Neuronal stem cell (in vitro differentiated cells): Measurements from ENCODE around the gene NPBWR2.

Source experiments
- DNase-seq: peaks from one replicate; pipeline ENCODE4 v3.0.0-alpha.2; 2013; ENCODE audit warnings: low spot score
- H2AFZ ChIP-seq: one replicate; pipeline ENCODE4 v1.6.1; 2013; ENCODE audit warnings: mild to moderate bottlenecking, low read length, inconsistent platforms
- H2AK5ac ChIP-seq: 2 replicates; pipeline ENCODE4 v1.6.1; 2013; ENCODE audit warnings: low read depth, mild to moderate bottlenecking, inconsistent platforms, low read length, moderate library complexity, mixed read lengths
- H2BK120ac ChIP-seq: 2 replicates; pipeline ENCODE4 v1.6.1; 2013; ENCODE audit warnings: low read depth, mild to moderate bottlenecking, inconsistent platforms, low read length, moderate library complexity, mixed read lengths
- H2BK12ac ChIP-seq: one replicate; pipeline ENCODE4 v1.6.1; 2013; ENCODE audit warnings: low read length, inconsistent platforms
- H2BK15ac ChIP-seq: 2 replicates; pipeline ENCODE4 v1.6.1; 2013; ENCODE audit warnings: mild to moderate bottlenecking, low read length, inconsistent platforms, mixed read lengths
- H2BK5ac ChIP-seq: one replicate; pipeline ENCODE4 v1.6.1; 2013; ENCODE audit warnings: inconsistent platforms, mild to moderate bottlenecking, low read length, moderate library complexity
- H3K14ac ChIP-seq: one replicate; pipeline ENCODE4 v1.6.1; 2013; ENCODE audit warnings: low read length, inconsistent platforms
- H3K18ac ChIP-seq: 2 replicates; pipeline ENCODE4 v1.6.1; 2013; ENCODE audit warnings: low read length, inconsistent platforms
- H3K23ac ChIP-seq: 2 replicates; pipeline ENCODE4 v1.6.1; 2013; ENCODE audit warnings: low read depth, mild to moderate bottlenecking, mixed read lengths, low read length, inconsistent platforms; ENCODE audit not compliant: poor library complexity
- H3K27ac ChIP-seq: replicated peaks from 3 replicates; pipeline ENCODE4 v1.5.1; 2013; ENCODE audit warnings: low read length, inconsistent platforms
- H3K27me3 ChIP-seq, 3 experiments: 2 replicates each; pipeline ENCODE4 v1.6.1; 2013; ENCODE audit warnings: low read length in 3 of 3, mild to moderate bottlenecking in 2 of 3, inconsistent platforms in 1 of 3, low read depth in 1 of 3, mixed read lengths in 1 of 3, moderate library complexity in 1 of 3; ENCODE audit not compliant: control insufficient read depth in 3 of 3, insufficient read depth in 3 of 3
- H3K36me3 ChIP-seq, 2 donors: replicated peaks in 1 of 2; 2 replicates each; pipeline ENCODE4 v1.6.1; 2013; ENCODE audit warnings: low read length in 2 of 2; ENCODE audit not compliant: control insufficient read depth in 2 of 2, insufficient read depth in 2 of 2
- H3K4ac ChIP-seq: 2 replicates; pipeline ENCODE4 v1.6.1; 2013; ENCODE audit warnings: inconsistent platforms, mild to moderate bottlenecking, low read length, moderate library complexity
- H3K4me1 ChIP-seq, 2 donors: 1 replicate in 1 of 2; 2 replicates in 1 of 2; pipeline ENCODE4 v1.6.1; 2013; ENCODE audit warnings: low read length in 2 of 2, low read depth in 1 of 2; ENCODE audit not compliant: control insufficient read depth in 2 of 2, insufficient read depth in 1 of 2
- H3K4me2 ChIP-seq: one replicate; pipeline ENCODE4 v1.6.1; 2013; ENCODE audit warnings: mild to moderate bottlenecking, low read length, inconsistent platforms; ENCODE audit not compliant: insufficient read depth, poor library complexity, severe bottlenecking
- H3K4me3 ChIP-seq, 2 donors: 2 replicates each; pipeline ENCODE4 v1.5.1; 2013; ENCODE audit warnings: low read length in 2 of 2, mild to moderate bottlenecking in 2 of 2, inconsistent platforms in 1 of 2, moderate library complexity in 1 of 2
- H3K79me1 ChIP-seq: one replicate; pipeline ENCODE4 v1.6.1; 2013; ENCODE audit warnings: low read depth, mild to moderate bottlenecking, inconsistent platforms, low read length, moderate library complexity
- H3K9ac ChIP-seq: one replicate; pipeline ENCODE4 v1.6.1; 2013; ENCODE audit warnings: mild to moderate bottlenecking, low read depth, low read length, inconsistent platforms; ENCODE audit not compliant: poor library complexity
- H3K9me3 ChIP-seq, 2 donors: replicated peaks in 1 of 2; 2 replicates each; pipeline versions ENCODE3 to v1.6.1; 2013; ENCODE audit warnings: low read length in 2 of 2, mild to moderate bottlenecking in 2 of 2, inconsistent platforms in 1 of 2, low read depth in 1 of 2, mixed read lengths in 1 of 2, moderate library complexity in 1 of 2; ENCODE audit not compliant: control insufficient read depth in 2 of 2, insufficient read depth in 1 of 2
- H4K8ac ChIP-seq: one replicate; pipeline ENCODE4 v1.6.1; 2013; ENCODE audit warnings: low read depth, mild to moderate bottlenecking, inconsistent platforms, low read length, moderate library complexity
- H4K91ac ChIP-seq: one replicate; pipeline ENCODE4 v1.6.1; 2013; ENCODE audit warnings: low read length, low read depth, mild to moderate bottlenecking, inconsistent platforms; ENCODE audit not compliant: poor library complexity
- WGBS, 2 donors: extraction: QIAGEN DNeasy Blood & Tissue Kit; methylation state at CpG; one replicate each; pipeline ENCODE4 v1.1.7; 2013; ENCODE audit warnings: missing lambda C conversion rate in 2 of 2, mixed read lengths in 1 of 2; ENCODE audit not compliant: insufficient read length in 2 of 2, insufficient replicate concordance in 1 of 2; ENCODE audit errors: extremely low coverage in 2 of 2; 5-methylcytosine and 5-hydroxymethylcytosine counted together

The NPBWR2 gene

GRCh38 chr20:64100566-64100888, 6.8 kb downstream of the NPBWR2 start:
- H3K79me1 ChIP-seq, result peaks cover 2% of the 10 kb centered on the region
- no peak overlapping the region for H2AK5ac ChIP-seq
- WGBS, 2 donors, result no CpG with 5 or more reads among the region's 4 CpGs

GRCh38 chr20:64099880-64100565, 7.3 kb downstream of the NPBWR2 start:
- Histone ChIP-seq H3K36me3 (no peaks in the 10 kb centered on the region), H2BK12ac (no peak overlapping the region), H3K9ac (no peak overlapping the region), H4K91ac (no peak overlapping the region), H3K4ac (no peak overlapping the region), H2AFZ (no peak overlapping the region), H2AK5ac (no peak overlapping the region), H3K9me3 (peaks cover 0 to 5% of the 10 kb centered on the region in 2 donors), H3K4me3 (no peak overlapping the region), H3K79me1 (peaks cover 2% of the 10 kb centered on the region), H3K4me1 (peaks cover 0 to 3% of the 10 kb centered on the region in 2 donors), H3K4me2 (no peak overlapping the region), H3K27me3 (peaks cover 0 to 65% (median 9%) of the 10 kb centered on the region in 3 experiments), H3K18ac (no peak overlapping the region), H2BK5ac (no peak overlapping the region), H3K27ac (no peak overlapping the region), H4K8ac (peak overlapping the region; percentile 48), H2BK15ac (peak overlapping the region; percentile 43), H2BK120ac (no peak overlapping the region), H3K23ac (no peak overlapping the region), H3K14ac (no peak overlapping the region)
- no peak for DNase-seq
- no CpG with 5 or more reads among the region's 14 CpGs for WGBS, 2 donors

More at GRCh38 chr20:64100566-64100888, 6.8 kb downstream of the NPBWR2 start:
- Histone ChIP-seq H2BK12ac (no peak overlapping the region), H3K4me1 (peaks cover 0 to 3% of the 10 kb centered on the region in 2 donors), H2BK5ac (no peak overlapping the region), H4K91ac (no peak overlapping the region), H3K4ac (no peak overlapping the region), H3K27me3 (peaks cover 0 to 65% (median 9%) of the 10 kb centered on the region in 3 experiments), H2BK120ac (no peak overlapping the region), H3K27ac (no peak overlapping the region), H3K4me2 (no peak overlapping the region), H3K36me3 (no peaks in the 10 kb centered on the region), H3K18ac (no peak overlapping the region), H3K4me3 (no peak overlapping the region), H2BK15ac (no peak overlapping the region), H2AFZ (no peak overlapping the region), H3K14ac (no peak overlapping the region), H3K9me3 (peaks cover 0 to 5% of the 10 kb centered on the region in 2 donors), H4K8ac (peak overlapping the region; percentile 48), H3K9ac (no peak overlapping the region), H3K23ac (no peak overlapping the region)
- DNase-seq, result no peak

DNA sequence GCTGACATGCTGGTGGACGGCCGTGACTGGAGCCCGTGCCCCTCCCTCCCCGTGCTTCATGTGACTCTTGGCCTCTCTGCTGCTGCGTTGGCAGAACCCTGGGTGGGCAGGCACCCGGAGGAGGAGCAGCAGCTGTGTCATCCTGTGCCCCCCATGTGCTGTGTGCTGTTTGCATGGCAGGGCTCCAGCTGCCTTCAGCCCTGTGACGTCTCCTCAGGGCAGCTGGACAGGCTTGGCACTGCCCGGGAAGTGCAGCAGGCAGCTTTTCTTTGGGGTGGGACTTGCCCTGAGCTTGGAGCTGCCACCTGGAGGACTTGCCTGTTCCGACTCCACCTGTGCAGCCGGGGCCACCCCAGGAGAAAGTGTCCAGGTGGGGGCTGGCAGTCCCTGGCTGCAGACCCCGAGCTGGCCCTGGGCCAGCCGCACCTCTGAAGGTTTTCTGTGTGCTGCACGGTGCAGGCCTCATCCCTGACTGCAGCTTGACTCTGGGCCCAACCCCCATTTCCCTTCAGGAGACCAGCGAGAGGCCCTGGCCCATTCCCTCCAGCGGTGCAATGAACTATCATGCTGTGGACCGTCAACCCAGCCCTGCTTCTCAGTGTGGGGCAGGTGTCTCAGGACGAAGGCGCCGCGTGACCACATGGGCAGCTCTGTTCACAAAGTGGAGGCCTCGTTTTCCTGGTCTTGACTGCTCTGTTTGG, 8.1 kb downstream of the NPBWR2 start:
- Histone ChIP-seq H3K18ac (peak overlapping the region; percentile 38), H3K79me1 (no peaks in the 10 kb centered on the region), H2BK15ac (peak overlapping the region; percentile 43), H2BK5ac (no peak overlapping the region), H2BK120ac (no peak overlapping the region), H3K27me3 (peaks cover 0 to 64% (median 9%) of the 10 kb centered on the region in 3 experiments), H3K4me3 (no peak overlapping the region), H2BK12ac (no peak overlapping the region), H3K9me3 (peaks cover 0 to 5% of the 10 kb centered on the region in 2 donors), H3K27ac (no peak overlapping the region), H3K4ac (no peak overlapping the region), H2AFZ (no peak overlapping the region), H3K14ac (no peak overlapping the region), H2AK5ac (peak overlapping the region; percentile 37), H3K4me1 (peaks cover 0 to 3% of the 10 kb centered on the region in 2 donors), H3K9ac (peak overlapping the region; percentile 44), H4K8ac (no peak overlapping the region), H3K4me2 (no peak overlapping the region), H4K91ac (no peak overlapping the region), H3K36me3 (no peaks in the 10 kb centered on the region), H3K23ac (peak overlapping the region; percentile 73)
- DNase-seq, result no peak
- WGBS, 2 donors, result no CpG with 5 or more reads among the region's 21 CpGs

DNA sequence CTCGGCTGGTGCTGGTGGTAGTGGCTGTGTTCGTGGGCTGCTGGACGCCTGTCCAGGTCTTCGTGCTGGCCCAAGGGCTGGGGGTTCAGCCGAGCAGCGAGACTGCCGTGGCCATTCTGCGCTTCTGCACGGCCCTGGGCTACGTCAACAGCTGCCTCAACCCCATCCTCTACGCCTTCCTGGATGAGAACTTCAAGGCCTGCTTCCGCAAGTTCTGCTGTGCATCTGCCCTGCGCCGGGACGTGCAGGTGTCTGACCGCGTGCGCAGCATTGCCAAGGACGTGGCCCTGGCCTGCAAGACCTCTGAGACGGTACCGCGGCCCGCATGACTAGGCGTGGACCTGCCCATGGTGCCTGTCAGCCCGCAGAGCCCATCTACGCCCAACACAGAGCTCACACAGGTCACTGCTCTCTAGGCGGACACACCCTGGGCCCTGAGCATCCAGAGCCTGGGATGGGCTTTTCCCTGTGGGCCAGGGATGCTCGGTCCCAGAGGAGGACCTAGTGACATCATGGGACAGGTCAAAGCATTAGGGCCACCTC, 8.8 kb downstream of the NPBWR2 start:
- H3K4me1 ChIP-seq, result peaks cover 0 to 3% of the 10 kb centered on the region in 2 donors
- H3K9ac ChIP-seq, result peak overlapping the region; percentile 21
- H3K14ac ChIP-seq, result peak overlapping the region; percentile 71
- H3K27ac ChIP-seq, result no peak overlapping the region
- no peak overlapping the region for H4K91ac ChIP-seq
- no peak overlapping the region for H2BK12ac ChIP-seq
- no CpG with 5 or more reads among the region's 28 CpGs for WGBS, 2 donors
- no peaks in the 10 kb centered on the region for H3K36me3 ChIP-seq
- H2AFZ ChIP-seq, result no peak overlapping the region
- no peak overlapping the region for H3K4me2 ChIP-seq
- H3K18ac ChIP-seq, result no peak overlapping the region
- H2AK5ac ChIP-seq, result no peak overlapping the region
- H3K9me3 ChIP-seq, result peaks cover 0 to 5% of the 10 kb centered on the region in 2 donors
- peak overlapping the region; percentile 67 for H3K23ac ChIP-seq
- H2BK15ac ChIP-seq, result peak overlapping the region; percentile 58
- no peak for DNase-seq
- no peak overlapping the region for H2BK120ac ChIP-seq
- peak overlapping the region in 1 of 2 donors; percentile 18 for H3K4me3 ChIP-seq
- peaks cover 0 to 57% (median 9%) of the 10 kb centered on the region in 3 experiments for H3K27me3 ChIP-seq
- H3K79me1 ChIP-seq, result no peaks in the 10 kb centered on the region
- H3K4ac ChIP-seq, result peak overlapping the region; percentile 42
- peak overlapping the region; percentile 43 for H4K8ac ChIP-seq
- H2BK5ac ChIP-seq, result no peak overlapping the region
